Spleen (tissue), 7 donors: Measurements from ENCODE around the gene UBASH3B.

Experiments used
- CTCF ChIP-seq, 11 experiments: fragments of 200-600 bp in 7 of 11; fragments of 450-650 bp in 4 of 11; sonication (generic) in 4 of 11; IDR thresholded peaks in 8 of 11; conservative IDR thresholded peaks in 3 of 11; 1 replicate in 7 of 11; 2 replicates in 4 of 11; pipeline versions ENCODE4 v1.4.0 to v1.8.0; 2016 to 2021; ENCODE audit warnings: antibody characterized with exemption in 11 of 11, inconsistent platforms in 4 of 11, mild to moderate bottlenecking in 1 of 11
- POLR2A ChIP-seq, 3 donors: fragments of 450-650 bp; IDR thresholded peaks; one replicate each; pipeline ENCODE4 v1.5.1; 2017; ENCODE audit warnings: antibody characterized with exemption in 3 of 3, mild to moderate bottlenecking in 1 of 3
- POLR2AphosphoS5 ChIP-seq, 3 donors: sonication (generic); formaldehyde crosslinking; IDR thresholded peaks; one replicate each; pipeline ENCODE4 v1.5.1; 2017; ENCODE audit warnings: antibody characterized with exemption in 3 of 3
- donor health status: DM: no; HTN: no; CAD: no; lungs with moderate emphysema.
- donor health status: DM: no; HTN: no; CAD: no.
- donor health status: DM: no; HTN: no; CAD: no.

- TF ChIP-seq POLR2A (IDR thresholded peaks at IDR 0.05) (no peak), CTCF (IDR thresholded peaks at IDR 0.05 in 8 of 11, conservative IDR thresholded peaks at IDR 0.05 in 3 of 11) (no peak), POLR2AphosphoS5 (IDR thresholded peaks at IDR 0.05) (no peak)
These were observed 136.3 kb downstream of the UBASH3B start for GRCh38 chr11:122791836-122792235.
